ENCODE measurements around the gene GLRA2. TPM values are rescaled to one million over a fixed set of nuclear protein-coding genes. Genes with fewer than 3 reads are reported as not detected.

GLRA2 gene
- total RNA-seq, 4 donors from 2014 or later = not detected

GRCh38 chrX:14616836-14617235 lies 87.5 kb downstream of the GLRA2 start:
- no peak for DNase-seq (ENCODE audit: low spot score in 2 of 2)
- TF ChIP-seq POLR2A (IDR thresholded peaks at IDR 0.05) (no peak), CTCF (IDR thresholded peaks at IDR 0.05) (no peak)
- intact Hi-C loops (cut with DNase I; ENCODE audit: low total_unique reads) = no loop called here
- WGBS, 2 donors = 47 to 56% methylated on average over 4 of the region's 4 CpGs
- no peak overlapping the region for H3K4me3 ChIP-seq (ENCODE audit: low read depth, poor library complexity, severe bottlenecking)

GRCh38 chrX:14618177-14618965 lies 89.0 kb downstream of the GLRA2 start:
- no peak overlapping the region for H3K4me3 ChIP-seq (ENCODE audit: low read depth, poor library complexity, severe bottlenecking)
- TF ChIP-seq CTCF (IDR thresholded peaks at IDR 0.05) (no peak), POLR2A (IDR thresholded peaks at IDR 0.05) (no peak)
- no peak for DNase-seq (ENCODE audit: low spot score in 2 of 2)
- WGBS, 2 donors = 13 to 19% methylated on average over 5 of the region's 5 CpGs
- intact Hi-C loops (cut with DNase I; ENCODE audit: low total_unique reads) = no loop called here

GRCh38 chrX:14630733-14631132 lies 101.4 kb downstream of the GLRA2 start:
- intact Hi-C loops (cut with DNase I; ENCODE audit: low total_unique reads) = no loop called here
- H3K4me3 ChIP-seq (ENCODE audit: low read depth, poor library complexity, severe bottlenecking) = no peak overlapping the region
- TF ChIP-seq POLR2A (IDR thresholded peaks at IDR 0.05) (no peak), CTCF (IDR thresholded peaks at IDR 0.05) (no peak)
- WGBS, 2 donors = 38 to 55% methylated on average over 3 of the region's 3 CpGs
- no peak for DNase-seq (ENCODE audit: low spot score in 2 of 2)

GRCh38 chrX:14641681-14642655 lies 112.6 kb downstream of the GLRA2 start:
- intact Hi-C loops (cut with DNase I; ENCODE audit: low total_unique reads) = no loop called here
- WGBS, 2 donors = 69 to 86% methylated on average over 4 of the region's 4 CpGs

GRCh38 chrX:14660970-14661369 lies 131.6 kb downstream of the GLRA2 start:
- 39 to 56% methylated on average over 2 of the region's 2 CpGs for WGBS, 2 donors
- no peak overlapping the region for H3K4me3 ChIP-seq (ENCODE audit: low read depth, poor library complexity, severe bottlenecking)
- TF ChIP-seq CTCF (IDR thresholded peaks at IDR 0.05) (no peak), POLR2A (IDR thresholded peaks at IDR 0.05) (no peak)
- DNase-seq (ENCODE audit: low spot score in 2 of 2) = no peak
- intact Hi-C loops (cut with DNase I; ENCODE audit: low total_unique reads) = no loop called here

More at GRCh38 chrX:14641681-14642655, 112.6 kb downstream of the GLRA2 start:
- DNase-seq (ENCODE audit: low spot score in 2 of 2) = no peak
- no peak for TF ChIP-seq POLR2A (IDR thresholded peaks at IDR 0.05)
- TF ChIP-seq CTCF (IDR thresholded peaks at IDR 0.05) = no peak
- no peak overlapping the region for H3K4me3 ChIP-seq (ENCODE audit: low read depth, poor library complexity, severe bottlenecking)

All from lower leg skin (tissue), 4 donors.